ENCODE results near the gene ACSL1.

The ACSL1 gene

GRCh38 chr4:184804621-184805020 lies 21.1 kb downstream of the ACSL1 start:
- TF ChIP-seq CTCF (IDR thresholded peaks at IDR 0.05; ENCODE audit: extremely low read depth, missing control alignments), result no peak
- no peak for DNase-seq (ENCODE audit: low spot score)

- no peak for TF ChIP-seq CTCF (IDR thresholded peaks at IDR 0.05; ENCODE audit: extremely low read depth, missing control alignments)
- DNase-seq (ENCODE audit: low spot score), result no peak
These were observed 21.9 kb downstream of the ACSL1 start for GRCh38 chr4:184803874-184804273.

- TF ChIP-seq CTCF (IDR thresholded peaks at IDR 0.05; ENCODE audit: extremely low read depth, missing control alignments), result no peak
These were observed 22.6 kb downstream of the ACSL1 start for GRCh38 chr4:184803133-184803532.

GRCh38 chr4:184802697-184803015 lies 23.1 kb downstream of the ACSL1 start:
- TF ChIP-seq CTCF (IDR thresholded peaks at IDR 0.05; ENCODE audit: extremely low read depth, missing control alignments), result no peak
- no peak for DNase-seq (ENCODE audit: low spot score)

More at GRCh38 chr4:184803133-184803532, 22.6 kb downstream of the ACSL1 start:
- no peak for DNase-seq (ENCODE audit: low spot score)

- TF ChIP-seq CTCF (IDR thresholded peaks at IDR 0.05; ENCODE audit: extremely low read depth, missing control alignments), result no peak
- no peak for DNase-seq (ENCODE audit: low spot score)
These were observed 23.7 kb downstream of the ACSL1 start for GRCh38 chr4:184801781-184802696.

GRCh38 chr4:184798504-184798903 lies 27.3 kb downstream of the ACSL1 start:
- TF ChIP-seq CTCF (IDR thresholded peaks at IDR 0.05; ENCODE audit: extremely low read depth, missing control alignments), result no peak
- DNase-seq (ENCODE audit: low spot score), result no peak

- no peak for TF ChIP-seq CTCF (IDR thresholded peaks at IDR 0.05; ENCODE audit: extremely low read depth, missing control alignments)
- DNase-seq (ENCODE audit: low spot score), result no peak
These were observed 28.9 kb downstream of the ACSL1 start for GRCh38 chr4:184796906-184797305.

Data from GM20000 (cell line).